ENCODE results near the gene ALX4.

ALX4 gene

GRCh38 chr11:44255406-44256071, 54.4 kb downstream of the ALX4 start:
- no peaks in the 10 kb centered on the region for H3K27me3 ChIP-seq (ENCODE audit: insufficient read depth, low read length, poor library complexity)
- H3K9ac ChIP-seq (ENCODE audit: low read length), result no peak overlapping the region
- H3K4me3 ChIP-seq (ENCODE audit: low read length), result no peak overlapping the region
- H3K4me1 ChIP-seq (ENCODE audit: control insufficient read depth, low read depth, low read length), result no peaks in the 10 kb centered on the region
- no peak overlapping the region for H3K4me2 ChIP-seq (ENCODE audit: low read length)
- no CpG with 5 or more reads among the region's 6 CpGs for whole genome bisulfite sequencing (ENCODE audit: extremely low coverage, insufficient coverage, low lambda C conversion rate)
- no peaks in the 10 kb centered on the region for H3K36me3 ChIP-seq (ENCODE audit: control insufficient read depth, insufficient read depth, low read length)
- no peak overlapping the region for H3K4ac ChIP-seq (ENCODE audit: low read depth, low read length)
- DNase-seq, result no peak
- H2BK120ac ChIP-seq (ENCODE audit: low read depth, low read length), result no peak overlapping the region
- no peak overlapping the region for H3K56ac ChIP-seq (ENCODE audit: low read length)
- no peak overlapping the region for H2BK5ac ChIP-seq (ENCODE audit: low read length)
- H3K79me1 ChIP-seq (ENCODE audit: low read length), result no peaks in the 10 kb centered on the region
- no peak overlapping the region for H4K8ac ChIP-seq (ENCODE audit: low read depth, low read length)
- H4K5ac ChIP-seq (ENCODE audit: low read length), result no peak overlapping the region
- no peak overlapping the region for H2AK5ac ChIP-seq (ENCODE audit: low read length)
- H3K79me2 ChIP-seq (ENCODE audit: control insufficient read depth, insufficient read depth, low read length), result no peaks in the 10 kb centered on the region
- H3K23ac ChIP-seq (ENCODE audit: low read length), result no peak overlapping the region
- H3K18ac ChIP-seq (ENCODE audit: low read length), result no peak overlapping the region
- no peak overlapping the region for H2BK15ac ChIP-seq (replicated peaks; ENCODE audit: low read depth)
- H3K27ac ChIP-seq (ENCODE audit: low read depth, low read length), result no peak overlapping the region

GRCh38 chr11:44252999-44253602, 56.8 kb downstream of the ALX4 start:
- Histone ChIP-seq H3K56ac (ENCODE audit: low read length) (no peak overlapping the region), H3K79me1 (ENCODE audit: low read length) (no peaks in the 10 kb centered on the region), H2BK15ac (replicated peaks; ENCODE audit: low read depth) (no peak overlapping the region), H3K23ac (ENCODE audit: low read length) (no peak overlapping the region), H3K79me2 (ENCODE audit: control insufficient read depth, insufficient read depth, low read length) (no peaks in the 10 kb centered on the region), H3K36me3 (ENCODE audit: control insufficient read depth, insufficient read depth, low read length) (no peaks in the 10 kb centered on the region), H3K27me3 (ENCODE audit: insufficient read depth, low read length, poor library complexity) (no peaks in the 10 kb centered on the region), H2AK5ac (ENCODE audit: low read length) (no peak overlapping the region), H3K4me1 (ENCODE audit: control insufficient read depth, low read depth, low read length) (no peaks in the 10 kb centered on the region), H2BK120ac (ENCODE audit: low read depth, low read length) (no peak overlapping the region), H3K4me3 (ENCODE audit: low read length) (no peak overlapping the region), H3K4me2 (ENCODE audit: low read length) (no peak overlapping the region), H4K5ac (ENCODE audit: low read length) (no peak overlapping the region), H3K18ac (ENCODE audit: low read length) (no peak overlapping the region), H3K9ac (ENCODE audit: low read length) (no peak overlapping the region), H2BK5ac (ENCODE audit: low read length) (no peak overlapping the region), H3K27ac (ENCODE audit: low read depth, low read length) (no peak overlapping the region), H4K8ac (ENCODE audit: low read depth, low read length) (no peak overlapping the region), H3K4ac (ENCODE audit: low read depth, low read length) (no peak overlapping the region)
- WGBS (ENCODE audit: extremely low coverage, insufficient coverage, low lambda C conversion rate), result no CpG with 5 or more reads among the region's 2 CpGs
- no peak for DNase-seq

GRCh38 chr11:44250421-44250820, 59.5 kb downstream of the ALX4 start:
- no peak overlapping the region for H2BK5ac ChIP-seq (ENCODE audit: low read length)
- H3K4me3 ChIP-seq (ENCODE audit: low read length), result no peak overlapping the region
- H2BK15ac ChIP-seq (replicated peaks; ENCODE audit: low read depth), result no peak overlapping the region
- no peak overlapping the region for H2AK5ac ChIP-seq (ENCODE audit: low read length)
- no CpG with 5 or more reads among the region's 6 CpGs for WGBS (ENCODE audit: extremely low coverage, insufficient coverage, low lambda C conversion rate)
- H3K18ac ChIP-seq (ENCODE audit: low read length), result no peak overlapping the region
- no peak overlapping the region for H3K23ac ChIP-seq (ENCODE audit: low read length)
- no peak overlapping the region for H3K4me2 ChIP-seq (ENCODE audit: low read length)
- H3K27ac ChIP-seq (ENCODE audit: low read depth, low read length), result no peak overlapping the region
- no peak overlapping the region for H3K9ac ChIP-seq (ENCODE audit: low read length)
- no peaks in the 10 kb centered on the region for H3K79me1 ChIP-seq (ENCODE audit: low read length)
- no peak overlapping the region for H3K56ac ChIP-seq (ENCODE audit: low read length)
- H4K5ac ChIP-seq (ENCODE audit: low read length), result no peak overlapping the region
- DNase-seq, result no peak
- H3K36me3 ChIP-seq (ENCODE audit: control insufficient read depth, insufficient read depth, low read length), result no peaks in the 10 kb centered on the region
- H4K8ac ChIP-seq (ENCODE audit: low read depth, low read length), result no peak overlapping the region
- H3K79me2 ChIP-seq (ENCODE audit: control insufficient read depth, insufficient read depth, low read length), result no peaks in the 10 kb centered on the region
- no peaks in the 10 kb centered on the region for H3K4me1 ChIP-seq (ENCODE audit: control insufficient read depth, low read depth, low read length)
- no peak overlapping the region for H2BK120ac ChIP-seq (ENCODE audit: low read depth, low read length)
- no peaks in the 10 kb centered on the region for H3K27me3 ChIP-seq (ENCODE audit: insufficient read depth, low read length, poor library complexity)
- no peak overlapping the region for H3K4ac ChIP-seq (ENCODE audit: low read depth, low read length)

GRCh38 chr11:44248109-44248508, 61.8 kb downstream of the ALX4 start:
- no peaks in the 10 kb centered on the region for H3K27me3 ChIP-seq (ENCODE audit: insufficient read depth, low read length, poor library complexity)
- no peak overlapping the region for H3K9ac ChIP-seq (ENCODE audit: low read length)
- no peak overlapping the region for H4K5ac ChIP-seq (ENCODE audit: low read length)
- no peak overlapping the region for H4K8ac ChIP-seq (ENCODE audit: low read depth, low read length)
- no peak overlapping the region for H3K56ac ChIP-seq (ENCODE audit: low read length)
- no peak overlapping the region for H2BK15ac ChIP-seq (replicated peaks; ENCODE audit: low read depth)
- H3K79me1 ChIP-seq (ENCODE audit: low read length), result no peaks in the 10 kb centered on the region
- no peaks in the 10 kb centered on the region for H3K36me3 ChIP-seq (ENCODE audit: control insufficient read depth, insufficient read depth, low read length)
- no peak overlapping the region for H3K18ac ChIP-seq (ENCODE audit: low read length)
- H3K4ac ChIP-seq (ENCODE audit: low read depth, low read length), result no peak overlapping the region
- H3K27ac ChIP-seq (ENCODE audit: low read depth, low read length), result no peak overlapping the region
- H2AK5ac ChIP-seq (ENCODE audit: low read length), result no peak overlapping the region
- no peak overlapping the region for H2BK5ac ChIP-seq (ENCODE audit: low read length)
- H3K4me1 ChIP-seq (ENCODE audit: control insufficient read depth, low read depth, low read length), result peaks cover 10% of the 10 kb centered on the region
- WGBS (ENCODE audit: extremely low coverage, insufficient coverage, low lambda C conversion rate), result no CpG with 5 or more reads among the region's 2 CpGs
- H3K4me2 ChIP-seq (ENCODE audit: low read length), result no peak overlapping the region
- no peaks in the 10 kb centered on the region for H3K79me2 ChIP-seq (ENCODE audit: control insufficient read depth, insufficient read depth, low read length)
- H3K23ac ChIP-seq (ENCODE audit: low read length), result no peak overlapping the region
- DNase-seq, result no peak
- no peak overlapping the region for H2BK120ac ChIP-seq (ENCODE audit: low read depth, low read length)
- no peak overlapping the region for H3K4me3 ChIP-seq (ENCODE audit: low read length)

GRCh38 chr11:44247508-44247907, 62.4 kb downstream of the ALX4 start:
- no peak overlapping the region for H2BK5ac ChIP-seq (ENCODE audit: low read length)
- no peak overlapping the region for H3K27ac ChIP-seq (ENCODE audit: low read depth, low read length)
- no peaks in the 10 kb centered on the region for H3K27me3 ChIP-seq (ENCODE audit: insufficient read depth, low read length, poor library complexity)
- no peak overlapping the region for H3K4ac ChIP-seq (ENCODE audit: low read depth, low read length)
- H3K79me2 ChIP-seq (ENCODE audit: control insufficient read depth, insufficient read depth, low read length), result no peaks in the 10 kb centered on the region
- no peak overlapping the region for H3K23ac ChIP-seq (ENCODE audit: low read length)
- H3K18ac ChIP-seq (ENCODE audit: low read length), result no peak overlapping the region
- H4K5ac ChIP-seq (ENCODE audit: low read length), result no peak overlapping the region
- WGBS (ENCODE audit: extremely low coverage, insufficient coverage, low lambda C conversion rate), result no CpG with 5 or more reads among the region's 6 CpGs
- no peak overlapping the region for H2BK15ac ChIP-seq (replicated peaks; ENCODE audit: low read depth)
- no peak overlapping the region for H4K8ac ChIP-seq (ENCODE audit: low read depth, low read length)
- H2AK5ac ChIP-seq (ENCODE audit: low read length), result no peak overlapping the region
- H3K4me2 ChIP-seq (ENCODE audit: low read length), result no peak overlapping the region
- H3K36me3 ChIP-seq (ENCODE audit: control insufficient read depth, insufficient read depth, low read length), result no peaks in the 10 kb centered on the region
- no peak for DNase-seq
- H3K4me3 ChIP-seq (ENCODE audit: low read length), result no peak overlapping the region
- no peaks in the 10 kb centered on the region for H3K79me1 ChIP-seq (ENCODE audit: low read length)
- no peak overlapping the region for H3K56ac ChIP-seq (ENCODE audit: low read length)
- peaks cover 12% of the 10 kb centered on the region for H3K4me1 ChIP-seq (ENCODE audit: control insufficient read depth, low read depth, low read length)
- H3K9ac ChIP-seq (ENCODE audit: low read length), result no peak overlapping the region
- no peak overlapping the region for H2BK120ac ChIP-seq (ENCODE audit: low read depth, low read length)

GRCh38 chr11:44246726-44247125, 63.2 kb downstream of the ALX4 start:
- no peak overlapping the region for H3K9ac ChIP-seq (ENCODE audit: low read length)
- H3K79me2 ChIP-seq (ENCODE audit: control insufficient read depth, insufficient read depth, low read length), result no peaks in the 10 kb centered on the region
- no peak overlapping the region for H2AK5ac ChIP-seq (ENCODE audit: low read length)
- no peak overlapping the region for H4K8ac ChIP-seq (ENCODE audit: low read depth, low read length)
- WGBS (ENCODE audit: extremely low coverage, insufficient coverage, low lambda C conversion rate), result no CpG with 5 or more reads among the region's 4 CpGs
- H3K4me2 ChIP-seq (ENCODE audit: low read length), result no peak overlapping the region
- no peaks in the 10 kb centered on the region for H3K79me1 ChIP-seq (ENCODE audit: low read length)
- H3K23ac ChIP-seq (ENCODE audit: low read length), result no peak overlapping the region
- no peak overlapping the region for H2BK15ac ChIP-seq (replicated peaks; ENCODE audit: low read depth)
- no peak overlapping the region for H2BK5ac ChIP-seq (ENCODE audit: low read length)
- H2BK120ac ChIP-seq (ENCODE audit: low read depth, low read length), result no peak overlapping the region
- no peak overlapping the region for H3K4ac ChIP-seq (ENCODE audit: low read depth, low read length)
- H3K27ac ChIP-seq (ENCODE audit: low read depth, low read length), result no peak overlapping the region
- H3K27me3 ChIP-seq (ENCODE audit: insufficient read depth, low read length, poor library complexity), result no peaks in the 10 kb centered on the region
- no peak overlapping the region for H4K5ac ChIP-seq (ENCODE audit: low read length)
- H3K4me3 ChIP-seq (ENCODE audit: low read length), result no peak overlapping the region
- DNase-seq, result no peak
- no peaks in the 10 kb centered on the region for H3K36me3 ChIP-seq (ENCODE audit: control insufficient read depth, insufficient read depth, low read length)
- H3K56ac ChIP-seq (ENCODE audit: low read length), result no peak overlapping the region
- H3K18ac ChIP-seq (ENCODE audit: low read length), result no peak overlapping the region
- peaks cover 15% of the 10 kb centered on the region for H3K4me1 ChIP-seq (ENCODE audit: control insufficient read depth, low read depth, low read length)
